Type B pancreatic cell (in vitro differentiated cells): ENCODE measurements around the gene TRPM3. TPM values are rescaled to one million over a fixed set of nuclear protein-coding genes. Genes with fewer than 3 reads are reported as not detected.

ENCODE experiments used
- DNase-seq: peaks from one replicate; pipeline ENCODE4 v3.0.0; 2021; ENCODE audit warnings: mixed read lengths; ENCODE audit not compliant: unreplicated experiment; ENCODE audit errors: extremely low spot score
- H3K27ac Mint-ChIP-seq: 2 replicates; pipeline ENCODE4 v1.8.0; 2021; ENCODE audit warnings: mild to moderate bottlenecking, mixed read lengths
- H3K27me3 Mint-ChIP-seq: 2 replicates; pipeline ENCODE4 v1.8.0; 2021; ENCODE audit warnings: mixed read lengths
- H3K36me3 Mint-ChIP-seq: 2 replicates; pipeline ENCODE4 v1.8.0; 2021; ENCODE audit warnings: mixed read lengths
- H3K4me1 Mint-ChIP-seq: one replicate; pipeline ENCODE4 v1.8.0; 2021; ENCODE audit warnings: mixed read lengths; ENCODE audit not compliant: unreplicated experiment
- H3K4me3 Mint-ChIP-seq: 2 replicates; pipeline ENCODE4 v1.8.0; 2021; ENCODE audit warnings: mild to moderate bottlenecking, mixed read lengths
- H3K9me3 Mint-ChIP-seq: 2 replicates; pipeline ENCODE4 v1.8.0; 2021; ENCODE audit warnings: mixed read lengths
- CTCF ChIP-seq: fragments of 200-600 bp; sonication (generic); conservative IDR thresholded peaks from 2 replicates; pipeline ENCODE4 v1.5.0; 2021; ENCODE audit warnings: antibody characterized with exemption, mild to moderate bottlenecking
- total RNA-seq: library from RNA; stranded (reverse); gene quantifications from 2 replicates; pipeline ENCODE4 v1.2.1, GENCODE V29; 2021; ENCODE audit warnings: low replicate concordance

The TRPM3 gene
- total RNA-seq, 1 donor from 2014 or later, result 17.0 TPM

DNA sequence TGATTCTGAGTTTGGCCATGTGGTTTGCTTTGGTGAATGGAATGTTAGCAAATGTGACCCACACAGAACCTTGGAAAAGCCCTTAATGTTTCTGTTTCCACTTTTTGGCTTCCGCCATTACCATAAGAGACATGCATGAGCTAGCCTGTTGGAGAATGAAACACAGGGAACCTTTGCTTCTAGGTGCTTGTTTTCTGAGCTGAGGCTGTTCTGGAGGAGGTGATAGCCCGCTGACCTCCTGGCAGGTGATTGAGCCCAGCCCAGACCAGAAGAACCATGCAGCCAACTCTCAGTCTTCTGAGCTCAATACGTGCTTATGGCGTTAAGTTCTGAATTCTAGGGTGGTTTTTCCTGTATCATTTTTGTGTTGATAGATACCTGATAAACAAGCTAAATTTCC, 558.4 kb downstream of the TRPM3 start:
- no peak for DNase-seq
- TF ChIP-seq CTCF, result no peak
- H3K36me3 Mint-ChIP-seq, result no peaks in the 10 kb centered on the region
- no peak overlapping the region for H3K4me3 Mint-ChIP-seq
- H3K27me3 Mint-ChIP-seq, result no peaks in the 10 kb centered on the region
- peaks cover 23% of the 10 kb centered on the region for H3K4me1 Mint-ChIP-seq
- no peak overlapping the region for H3K27ac Mint-ChIP-seq
- no peaks in the 10 kb centered on the region for H3K9me3 Mint-ChIP-seq

DNA sequence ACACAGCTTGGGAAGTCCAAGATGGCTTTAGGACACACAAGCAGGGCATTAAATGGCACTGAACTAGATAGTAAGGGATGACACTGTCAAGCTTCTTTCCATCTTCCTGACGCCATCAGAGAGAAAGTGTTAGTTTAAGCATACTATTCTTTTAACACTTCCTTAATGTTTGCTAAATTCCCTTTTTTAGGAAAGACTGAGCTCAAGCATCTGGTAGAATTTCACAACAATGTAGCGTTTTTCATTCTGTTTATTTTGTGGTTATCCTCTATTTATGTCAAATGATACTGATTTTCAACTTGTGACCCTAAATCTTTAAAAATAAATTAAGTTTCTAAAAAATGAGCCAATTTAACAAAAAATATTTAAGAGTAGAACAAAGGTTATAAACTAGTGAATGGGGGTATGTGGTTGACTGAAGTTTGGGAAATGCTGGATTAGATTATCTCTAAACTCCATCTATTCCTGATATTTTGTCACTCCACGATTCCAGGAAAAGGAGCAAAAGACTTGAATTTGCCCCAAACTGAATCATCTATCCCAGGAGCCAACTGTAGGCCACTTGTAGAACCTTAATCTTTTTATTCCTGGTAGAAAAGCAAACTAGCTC, 559.5 kb downstream of the TRPM3 start:
- peaks cover 20% of the 10 kb centered on the region for H3K4me1 Mint-ChIP-seq

GRCh38 chr9:70561111-70561510, 560.3 kb downstream of the TRPM3 start:
- no peak for DNase-seq
- no peaks in the 10 kb centered on the region for H3K9me3 Mint-ChIP-seq
- no peaks in the 10 kb centered on the region for H3K27me3 Mint-ChIP-seq
- H3K4me3 Mint-ChIP-seq, result no peak overlapping the region
- no peak for TF ChIP-seq CTCF
- no peak overlapping the region for H3K27ac Mint-ChIP-seq
- peaks cover 15% of the 10 kb centered on the region for H3K4me1 Mint-ChIP-seq
- H3K36me3 Mint-ChIP-seq, result no peaks in the 10 kb centered on the region

More for the DNA sequence above, 559.5 kb downstream of the TRPM3 start:
- no peak overlapping the region for H3K4me3 Mint-ChIP-seq
- TF ChIP-seq CTCF, result no peak
- H3K27me3 Mint-ChIP-seq, result no peaks in the 10 kb centered on the region
- H3K36me3 Mint-ChIP-seq, result no peaks in the 10 kb centered on the region
- no peaks in the 10 kb centered on the region for H3K9me3 Mint-ChIP-seq
- no peak overlapping the region for H3K27ac Mint-ChIP-seq
- no peak for DNase-seq

DNA sequence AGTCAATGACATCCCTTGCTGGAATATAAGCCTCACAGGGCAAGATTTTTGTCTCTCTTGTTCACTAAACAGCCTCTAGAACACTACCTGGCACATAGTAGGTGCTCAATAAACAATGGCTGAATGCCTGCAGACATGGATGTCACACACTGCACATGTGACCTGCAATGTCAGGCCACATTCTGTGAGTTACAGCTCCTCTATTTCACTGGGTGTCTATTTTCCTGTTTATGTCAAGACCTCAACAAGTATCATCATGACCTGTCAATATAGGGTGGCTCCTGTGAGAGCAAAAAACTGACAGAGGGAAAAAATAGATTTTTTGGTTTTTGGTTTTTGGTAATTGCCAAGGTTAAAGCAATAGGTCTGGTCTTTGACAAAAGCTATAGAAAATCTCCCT, 562.3 kb downstream of the TRPM3 start:
- no peak for TF ChIP-seq CTCF
- Mint-ChIP-seq H3K36me3 (no peaks in the 10 kb centered on the region), H3K27ac (no peak overlapping the region), H3K9me3 (no peaks in the 10 kb centered on the region), H3K4me3 (no peak overlapping the region), H3K27me3 (no peaks in the 10 kb centered on the region), H3K4me1 (peaks cover 14% of the 10 kb centered on the region)
- DNase-seq, result no peak

- H3K27me3 Mint-ChIP-seq, result no peaks in the 10 kb centered on the region
- no peak overlapping the region for H3K4me3 Mint-ChIP-seq
- H3K36me3 Mint-ChIP-seq, result no peaks in the 10 kb centered on the region
- no peaks in the 10 kb centered on the region for H3K9me3 Mint-ChIP-seq
- DNase-seq, result no peak
- H3K4me1 Mint-ChIP-seq, result peaks cover 15% of the 10 kb centered on the region
- no peak for TF ChIP-seq CTCF
- no peak overlapping the region for H3K27ac Mint-ChIP-seq
These were observed 563.6 kb downstream of the TRPM3 start for GRCh38 chr9:70557661-70558369.
